K562 (cell line): ENCODE data around the gene CEND1. TPM values are rescaled to one million over a fixed set of nuclear protein-coding genes. Genes with fewer than 3 reads are reported as not detected.

Source experiments
- AFF4 ChIP-seq: sonication (generic); formaldehyde crosslinking; IDR thresholded peaks from 2 replicates; pipeline ENCODE4 v1.8.0; 2023; ENCODE audit warnings: mild to moderate bottlenecking, missing genetic modification reagents
- BRD4 ChIP-seq: fragments of 200-600 bp; sonication (generic); IDR thresholded peaks from 2 replicates; pipeline ENCODE4 v1.6.1; 2017; ENCODE audit warnings: inconsistent platforms
- CBX2 ChIP-seq: fragments of 200-600 bp; sonication (generic); IDR thresholded peaks from one replicate; pipeline ENCODE4 v1.6.1; 2012; ENCODE audit warnings: mild to moderate bottlenecking, low read length, inconsistent platforms; ENCODE audit not compliant: insufficient read depth, poor library complexity, severe bottlenecking
- E2F6 ChIP-seq, 2 experiments: IDR thresholded peaks; 2 replicates each; pipeline ENCODE4 v1.6.1; 2011; ENCODE audit warnings: borderline replicate concordance in 1 of 2, control low read depth in 1 of 2, low read depth in 1 of 2, low read length in 1 of 2, mild to moderate bottlenecking in 1 of 2, mixed read lengths in 1 of 2, moderate library complexity in 1 of 2; ENCODE audit not compliant: insufficient read depth in 1 of 2, insufficient read length in 1 of 2, poor library complexity in 1 of 2, severe bottlenecking in 1 of 2; ENCODE audit errors: extremely low read depth in 1 of 2
- ETS1 ChIP-seq: conservative IDR thresholded peaks from 2 replicates; pipeline ENCODE4 v1.6.1; 2011; ENCODE audit warnings: low read depth, mild to moderate bottlenecking, low read length; ENCODE audit not compliant: control insufficient read depth
- FOXJ3 ChIP-seq: sonication (generic); formaldehyde crosslinking; IDR thresholded peaks from 2 replicates; pipeline ENCODE4 v1.4.0; 2020; ENCODE audit warnings: mild to moderate bottlenecking, missing genetic modification reagents
- GATAD2A ChIP-seq: fragments of 450-650 bp; IDR thresholded peaks from 2 replicates; pipeline ENCODE4 v1.6.1; 2017
- KHSRP ChIP-seq: fragments of 450-650 bp; IDR thresholded peaks from 2 replicates; pipeline ENCODE4 v1.6.1; 2017
- MED1 ChIP-seq: sonication (generic); formaldehyde crosslinking; IDR thresholded peaks from 2 replicates; pipeline ENCODE4 v1.8.1; 2023; ENCODE audit warnings: missing genetic modification reagents, borderline replicate concordance
- MYC ChIP-seq, 2 experiments: fragments of 250-450 bp in 1 of 2; sonication (Bioruptor Pico) in 1 of 2; IDR thresholded peaks; 2 replicates each; pipeline versions ENCODE4 v1.5.1 to v1.6.1; 2012 to 2021; ENCODE audit warnings: low read depth in 2 of 2, borderline replicate concordance in 1 of 2, improper control_type of control experiment in 1 of 2, low read length in 1 of 2, mild to moderate bottlenecking in 1 of 2, moderate library complexity in 1 of 2
- PATZ1 ChIP-seq: fragments of 250-450 bp; sonication (Bioruptor Pico); IDR thresholded peaks from 2 replicates; pipeline ENCODE4 v1.5.0; 2020; ENCODE audit warnings: mild to moderate bottlenecking, borderline replicate concordance
- PHF21A ChIP-seq: fragments of 450-650 bp; IDR thresholded peaks from 2 replicates; pipeline ENCODE4 v1.6.1; 2017; ENCODE audit warnings: low read depth, borderline replicate concordance
- POLR2AphosphoS5 ChIP-seq: IDR thresholded peaks from 2 replicates; pipeline ENCODE4 v1.6.1; 2011; ENCODE audit warnings: mild to moderate bottlenecking, low read depth, low read length, moderate library complexity; ENCODE audit not compliant: control insufficient read depth, insufficient read depth
- RHOXF2B ChIP-seq: fragments of 250-450 bp; sonication (Bioruptor Pico); conservative IDR thresholded peaks from 2 replicates; pipeline ENCODE4 v1.5.1; 2021
- SMAD4 ChIP-seq: fragments of 250-450 bp; sonication (Bioruptor Pico); conservative IDR thresholded peaks from 2 replicates; pipeline ENCODE4 v1.8.0; 2021; ENCODE audit warnings: inconsistent platforms, mild to moderate bottlenecking, moderate library complexity
- TAF9B ChIP-seq: fragments of 450-650 bp; IDR thresholded peaks from 2 replicates; pipeline ENCODE4 v1.6.1; 2018; ENCODE audit warnings: mild to moderate bottlenecking; ENCODE audit not compliant: partially characterized antibody
- TBL1XR1 ChIP-seq, 2 experiments: IDR thresholded peaks; 2 replicates each; pipeline ENCODE4 v1.6.1; 2012; ENCODE audit warnings: improper control_type of control experiment in 2 of 2, low read length in 2 of 2, mild to moderate bottlenecking in 1 of 2
- ZNF311 ChIP-seq: fragments of 250-450 bp; sonication (Bioruptor Pico); IDR thresholded peaks from 2 replicates; pipeline ENCODE4 v1.4.0; 2020; ENCODE audit warnings: mild to moderate bottlenecking, moderate library complexity
- ZNF589 ChIP-seq: fragments of 200-800 bp; sonication (Bioruptor generic); IDR thresholded peaks from 2 replicates; pipeline ENCODE4 v1.6.1; 2016; ENCODE audit warnings: low read depth, missing genetic modification characterization, missing compliant biosample characterization
- polyA plus RNA-seq, 8 experiments: library from polyadenylated mRNA; depleted of rRNA in 4 of 8; stranded (reverse) in 5 of 8; unstranded in 3 of 8; fragments of >200 nt; fragmentation: Nextera tagmentation in 2 of 8; fragmentation: Illumina TruSeq in 1 of 8; extraction: Ambion mirVana in 2 of 8; extraction: Trizol in 1 of 8; gene quantifications; 2 replicates each; pipeline versions ENCODE4 v1.2.1 to v1.2.3, GENCODE V29; 2011 to 2014; ENCODE audit warnings: inconsistent platforms in 1 of 8, missing spikeins in 1 of 8
- total RNA-seq, 7 experiments: library from RNA; depleted of rRNA in 6 of 7; stranded (reverse); fragments of >200 nt in 6 of 7; fragmentation: Illumina TruSeq in 2 of 7; extraction: Trizol in 2 of 7; gene quantifications; 2 replicates each; pipeline versions ENCODE4 v1.2.1 to v1.2.3, GENCODE V29; 2011 to 2021; ENCODE audit warnings: low replicate concordance in 1 of 7

CEND1 gene
- total and polyA plus RNA-seq, 9 of the 15 experiments (the other 6 are each of a cell fraction or from before 2014, with no cell fraction given), result 0.13 to 0.18 (median 0.16) TPM; not detected in 6

GRCh38 chr11:833114-833791 is 43.4 kb upstream of the CEND1 start (continued):
- peak; percentile 37; the same call in 1 of the 2 replicates for TF ChIP-seq POLR2AphosphoS5
- TF ChIP-seq ETS1, result peak; percentile 57; the same call in 1 of the 2 replicates
- no peak for TF ChIP-seq BRD4
- TF ChIP-seq TAF9B, result no peak
- peak; percentile 71 for TF ChIP-seq SMAD4 (CRISPR knock-in tag)
- no peak for TF ChIP-seq ZNF589 (CRISPR knock-in tag)
- TF ChIP-seq AFF4, result peak; percentile 17; the same call in 1 of the 2 replicates
- no peak for TF ChIP-seq CBX2
- no peak for TF ChIP-seq RHOXF2B (CRISPR knock-in tag)
- peak in 1 of 2 experiments; percentile 76 for TF ChIP-seq E2F6 (IDR thresholded peaks at IDR 0.05; ENCODE audit: borderline replicate concordance in 1 of 2, extremely low read depth in 1 of 2, insufficient read depth in 1 of 2, insufficient read length in 1 of 2, low read depth in 1 of 2, low read length in 1 of 2, poor library complexity in 1 of 2, severe bottlenecking in 1 of 2)
- TF ChIP-seq ZNF311 (CRISPR knock-in tag), result no peak
- no peak for TF ChIP-seq KHSRP
- TF ChIP-seq PATZ1, result no peak
- TF ChIP-seq MYC (IDR thresholded peaks at IDR 0.05; ENCODE audit: low read depth, low read length), result no peak; the same call in 1 of the 2 replicates
- no peak for TF ChIP-seq MYC (CRISPR knock-in tag; IDR thresholded peaks at IDR 0.05; ENCODE audit: borderline replicate concordance, low read depth)
- no peak for TF ChIP-seq FOXJ3 (CRISPR knock-in tag)
- no peak for TF ChIP-seq TBL1XR1 (IDR thresholded peaks at IDR 0.05; ENCODE audit: low read length in 2 of 2)
- no peak for TF ChIP-seq PHF21A
- TF ChIP-seq MED1, result no peak
- peak; percentile 43; the same call in 1 of the 2 replicates for TF ChIP-seq GATAD2A
